Heart left ventricle (tissue), 13 donors: ENCODE results near the gene PCYT2.

Source experiments
- CTCF ChIP-seq, 12 donors: fragments of 200-600 bp; sonication (generic) in 4 of 12; IDR thresholded peaks; one replicate each; pipeline versions ENCODE4 v1.5.0 to v1.8.0; 2018 to 2022; ENCODE audit warnings: antibody characterized with exemption in 12 of 12, mild to moderate bottlenecking in 5 of 12
- POLR2A ChIP-seq, 2 donors: fragments of 450-650 bp; IDR thresholded peaks; one replicate each; pipeline ENCODE4 v1.6.1; 2017; ENCODE audit warnings: antibody characterized with exemption in 2 of 2, mild to moderate bottlenecking in 2 of 2, moderate library complexity in 2 of 2
- donor health status: ischemic (EF 13 %, LVEDD 7.1; RV severe dilation, severe dysfunction).
- donor health status: DM: no; HTN: yes; CAD: no.
- donor health status: DM: no; HTN: no; CAD: no.
- donor health status: ischemic (EF 25% LVEDD 6.9; RV normal size, moderate dysfunction).
- donor health status: ischemic (EF 25% LVEDD 5.7; RV mildly dilated, moderate dysfunction).
- donor health status: ischemic (EF 35%, LVEDD 5.7; RV mildly dilated, moderate dysfunction).
- donor health status: nonischemic (EF 11% LVEDD 7.7; RV severe dilation, severe dysfunction).
- donor health status: DM: yes; HTN: yes; CAD: no.
- donor health status: PGD.
- donor health status: ischemic (EF 29% LVEDD 5.4; RV normal size, mild dysfunction).
- donor health status: nonischemic (EF 23%, LVEDD 6.1; RV moderate dilation, normal function).

- TF ChIP-seq CTCF (IDR thresholded peaks at IDR 0.05) (no peak), POLR2A (IDR thresholded peaks at IDR 0.05) (no peak)
Observed at GRCh38 chr17:81939218-81939617, 28.0 kb upstream of the PCYT2 start.
